ENCODE measurements around the gene ARL15.

Gene ARL15

DNA sequence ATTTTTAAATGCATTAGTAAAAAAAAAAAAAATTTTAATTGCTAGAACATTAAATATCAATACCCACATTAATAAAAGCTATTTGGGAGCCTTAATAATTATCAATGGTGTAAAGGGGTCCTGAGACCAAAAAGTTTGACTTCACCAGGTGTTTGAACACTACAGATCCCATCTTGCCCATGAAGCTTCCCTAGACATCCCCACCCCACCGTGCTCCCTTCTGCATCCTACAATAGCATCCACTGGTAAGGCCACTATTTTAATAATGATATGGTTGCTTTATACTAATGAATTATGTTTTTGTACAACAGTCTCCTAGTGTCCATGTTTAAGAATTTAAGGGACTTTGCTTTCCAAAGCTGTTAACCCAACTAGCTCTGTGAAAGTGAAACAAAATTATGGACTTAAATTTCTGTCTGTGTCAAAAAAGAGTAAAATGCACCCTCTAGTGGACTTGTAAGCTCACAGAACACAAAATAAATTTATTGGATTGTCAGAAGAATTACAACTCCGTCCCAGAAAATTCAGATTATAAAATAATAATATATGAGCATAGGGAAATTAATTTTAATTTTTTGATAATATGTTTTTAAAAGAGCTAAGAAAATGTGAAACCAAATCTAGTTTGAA, 76.0 kb downstream of the ARL15 start:
- FAIRE-seq = no peak
- TF ChIP-seq POLR2AphosphoS5 (IDR thresholded peaks at IDR 0.05; ENCODE audit: low read depth, low read length) (no peak), SPI1 (IDR thresholded peaks at IDR 0.05; ENCODE audit: low read depth, low read length) (no peak), POLR2A (IDR thresholded peaks at IDR 0.05; ENCODE audit: low read depth, low read length) (no peak), POU2F2 (IDR thresholded peaks at IDR 0.05; ENCODE audit: low read depth, low read length) (no peak), PAX5 (IDR thresholded peaks at IDR 0.05; ENCODE audit: insufficient read depth, low read length, severe bottlenecking) (no peak), TAF1 (IDR thresholded peaks at IDR 0.05; ENCODE audit: low read depth, low read length) (no peak)

DNA sequence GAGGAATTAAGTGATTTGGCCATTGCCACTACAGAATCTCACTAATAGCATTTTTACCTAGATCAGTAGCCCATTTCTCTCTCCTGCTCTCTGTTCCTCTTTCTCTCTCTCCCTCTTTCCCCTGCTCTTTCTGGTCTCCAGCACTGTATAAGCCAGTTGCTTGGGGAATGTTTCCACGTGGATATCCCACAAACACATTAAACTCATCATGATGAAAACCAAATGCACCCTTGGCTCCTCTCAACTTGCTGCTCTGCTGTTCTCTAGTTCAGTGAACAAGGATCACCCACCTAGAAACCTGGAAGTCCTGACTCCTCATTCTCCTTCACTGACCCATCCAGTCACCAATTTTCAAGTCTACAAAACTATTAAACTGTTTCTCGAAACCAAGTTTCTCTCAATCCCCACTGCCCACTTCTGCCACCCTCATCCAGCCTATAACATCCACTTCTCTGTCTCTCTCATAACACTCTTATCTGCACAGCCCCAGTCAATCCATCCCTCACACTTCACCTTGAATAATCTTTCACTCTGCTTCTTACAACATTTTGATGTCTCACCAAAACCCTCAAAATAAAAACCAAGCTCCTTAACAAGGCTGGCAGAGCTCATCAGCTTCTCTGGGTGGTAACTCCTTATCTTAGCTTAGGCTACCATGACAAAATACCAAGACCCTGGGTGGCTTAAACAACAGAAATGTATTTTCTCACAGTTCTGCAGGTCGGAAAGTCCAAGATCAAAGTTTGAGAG, 79.3 kb downstream of the ARL15 start:
- DNase-seq (ENCODE audit: insufficient read length, low spot score) (no peak), FAIRE-seq (no peak)
- TF ChIP-seq SPI1 (IDR thresholded peaks at IDR 0.05; ENCODE audit: low read depth, low read length) (peak; percentile 68), POLR2A (IDR thresholded peaks at IDR 0.05; ENCODE audit: low read depth, low read length) (no peak)

More for the DNA sequence above, 76.0 kb downstream of the ARL15 start:
- no peak for DNase-seq (ENCODE audit: insufficient read length, low spot score)

DNA sequence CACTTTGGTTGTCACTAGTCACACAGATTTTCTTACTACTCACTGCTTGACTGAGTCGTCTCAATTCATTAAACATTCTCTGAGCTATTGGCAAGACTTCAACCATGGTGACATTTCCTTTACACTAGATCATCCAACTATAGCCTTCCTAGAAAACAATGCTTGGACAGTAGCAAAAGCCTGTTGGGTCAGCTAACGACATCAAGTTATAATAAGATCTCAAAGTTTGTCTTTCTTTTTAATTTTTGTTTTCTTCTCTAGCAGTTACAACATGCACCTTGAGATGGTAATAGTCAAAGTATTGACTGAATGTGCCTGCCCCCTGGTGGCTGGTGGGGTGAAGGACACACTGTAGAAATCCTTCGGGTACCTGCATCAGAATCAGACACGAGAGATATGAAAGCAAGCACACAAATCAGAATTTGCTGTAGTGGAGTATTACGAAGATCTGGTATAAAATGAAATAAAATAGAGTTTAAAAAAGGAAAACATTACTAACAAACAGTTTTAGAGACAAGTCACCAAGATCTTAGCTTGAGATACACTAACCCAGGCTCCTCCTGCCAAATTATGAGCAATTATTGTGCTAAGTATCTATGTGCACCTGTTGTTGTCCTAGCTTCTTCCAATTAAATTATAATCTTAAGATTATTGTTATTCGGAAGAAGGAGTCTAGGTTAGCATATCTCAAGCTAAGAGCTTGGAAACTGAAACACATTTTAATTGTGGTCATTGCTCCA, 81.2 kb downstream of the ARL15 start:
- TF ChIP-seq TAF1 (IDR thresholded peaks at IDR 0.05; ENCODE audit: low read depth, low read length) (no peak), SPI1 (IDR thresholded peaks at IDR 0.05; ENCODE audit: low read depth, low read length) (no peak), POLR2A (IDR thresholded peaks at IDR 0.05; ENCODE audit: low read depth, low read length) (no peak), PAX5 (IDR thresholded peaks at IDR 0.05; ENCODE audit: insufficient read depth, low read length, severe bottlenecking) (no peak), POU2F2 (IDR thresholded peaks at IDR 0.05; ENCODE audit: low read depth, low read length) (no peak), POLR2AphosphoS5 (IDR thresholded peaks at IDR 0.05; ENCODE audit: low read depth, low read length) (no peak)
- peak; percentile 85 for FAIRE-seq
- DNase-seq (ENCODE audit: insufficient read length, low spot score) = peak; percentile 16

DNA sequence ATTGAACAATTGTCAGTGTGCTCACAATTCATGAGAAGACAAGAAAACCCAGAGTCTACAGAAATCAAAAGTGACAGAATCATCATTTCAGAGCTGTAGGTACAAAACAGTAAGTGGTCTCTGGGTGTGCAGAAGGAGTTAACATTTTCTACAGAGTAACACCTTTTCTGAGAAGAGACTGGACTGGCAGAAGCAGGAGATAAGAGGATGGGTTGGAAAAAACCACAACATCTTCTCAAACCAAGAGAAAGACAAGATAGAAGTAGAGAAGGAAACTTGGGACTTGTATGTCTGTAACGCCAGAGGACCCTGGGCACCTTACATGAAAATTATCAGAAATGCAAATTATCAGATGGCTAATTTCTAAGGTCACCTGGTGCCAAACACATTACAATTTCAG, 82.6 kb downstream of the ARL15 start:
- DNase-seq (ENCODE audit: insufficient read length, low spot score) (no peak), FAIRE-seq (no peak)
- no peak for TF ChIP-seq PAX5 (IDR thresholded peaks at IDR 0.05; ENCODE audit: insufficient read depth, low read length, severe bottlenecking)

DNA sequence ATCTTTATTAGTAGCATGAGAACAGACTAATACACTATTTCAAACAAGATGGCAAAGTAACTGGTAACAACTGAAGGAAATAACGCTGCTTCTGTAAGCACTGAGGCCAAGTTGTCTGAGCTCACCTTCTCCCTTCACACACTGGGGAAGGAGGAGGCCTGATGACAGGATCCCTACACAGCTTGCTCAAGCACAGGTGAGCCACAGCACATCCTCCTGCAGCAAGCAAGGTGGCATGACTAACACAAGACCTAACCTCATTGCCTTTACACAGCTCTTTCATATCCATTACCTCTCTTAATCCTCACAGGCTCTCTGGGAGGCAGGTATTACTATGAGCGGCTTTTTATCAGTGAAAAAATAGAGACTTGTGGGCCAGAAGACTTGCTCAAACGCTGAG, 83.3 kb downstream of the ARL15 start:
- TF ChIP-seq SPI1 (IDR thresholded peaks at IDR 0.05; ENCODE audit: low read depth, low read length) = no peak
- DNase-seq (ENCODE audit: insufficient read length, low spot score) (no peak), FAIRE-seq (no peak)

DNA sequence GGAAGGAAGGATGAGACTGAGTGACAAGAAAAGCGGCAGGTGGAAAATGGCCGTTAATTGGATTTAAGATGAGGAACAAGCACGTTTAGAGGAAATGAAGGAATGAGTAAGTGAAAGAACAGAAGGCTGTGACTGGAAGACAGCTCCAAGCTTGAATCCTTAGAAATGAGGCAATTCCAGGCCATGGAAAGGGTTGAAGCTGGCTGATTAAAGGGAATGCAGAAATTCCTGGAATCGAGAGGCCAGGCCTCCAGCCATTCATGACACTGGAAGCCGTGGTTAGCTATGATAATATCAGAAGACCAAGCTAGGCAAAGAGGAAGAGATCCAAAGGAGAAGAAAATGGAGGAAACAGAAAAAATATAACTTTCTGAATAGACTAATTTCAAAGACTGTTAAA, 84.2 kb downstream of the ARL15 start:
- TF ChIP-seq SPI1 (IDR thresholded peaks at IDR 0.05; ENCODE audit: low read depth, low read length) (no peak), POLR2AphosphoS5 (IDR thresholded peaks at IDR 0.05; ENCODE audit: low read depth, low read length) (no peak), POU2F2 (IDR thresholded peaks at IDR 0.05; ENCODE audit: low read depth, low read length) (no peak), TAF1 (IDR thresholded peaks at IDR 0.05; ENCODE audit: low read depth, low read length) (no peak), POLR2A (IDR thresholded peaks at IDR 0.05; ENCODE audit: low read depth, low read length) (no peak), PAX5 (IDR thresholded peaks at IDR 0.05; ENCODE audit: insufficient read depth, low read length, severe bottlenecking) (no peak)
- no peak for DNase-seq (ENCODE audit: insufficient read length, low spot score)
- no peak for FAIRE-seq

DNA sequence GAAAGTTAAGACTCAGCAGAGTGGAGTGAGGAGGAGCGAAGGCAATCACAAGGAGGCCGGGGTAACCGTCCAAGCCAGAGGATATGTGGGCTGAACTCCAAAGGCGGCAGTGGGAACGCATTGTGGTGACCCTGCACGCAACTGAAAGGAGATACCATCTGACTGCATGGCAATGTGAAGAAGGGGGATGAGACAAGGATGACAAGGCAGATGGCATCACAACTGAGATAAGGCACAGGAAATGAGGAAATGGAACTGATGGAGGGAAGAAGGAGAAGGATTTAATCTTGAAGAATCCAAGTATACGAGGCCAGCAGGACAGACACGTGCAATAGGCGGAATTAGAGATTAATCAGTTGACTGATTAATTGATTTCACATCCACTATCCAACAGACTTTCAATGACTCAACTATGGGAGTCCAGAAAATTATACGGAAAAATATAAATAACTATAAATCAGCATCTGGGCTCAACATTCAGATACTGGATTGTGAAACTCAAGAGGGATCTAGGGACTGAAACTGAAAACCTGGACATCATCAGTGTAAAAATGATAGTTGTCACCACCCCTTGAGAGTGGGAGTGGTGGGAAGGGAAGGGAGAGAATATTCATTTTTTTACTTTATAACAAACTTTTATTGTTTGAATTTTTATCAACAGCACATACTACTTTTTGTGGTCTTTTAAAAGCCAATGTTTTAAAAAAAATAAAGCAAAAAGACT, 86.1 kb downstream of the ARL15 start:
- DNase-seq (ENCODE audit: insufficient read length, low spot score) = no peak
- TF ChIP-seq SPI1 (IDR thresholded peaks at IDR 0.05; ENCODE audit: low read depth, low read length) (no peak), POU2F2 (IDR thresholded peaks at IDR 0.05; ENCODE audit: low read depth, low read length) (no peak), PAX5 (IDR thresholded peaks at IDR 0.05; ENCODE audit: insufficient read depth, low read length, severe bottlenecking) (no peak)
- FAIRE-seq = no peak

DNA sequence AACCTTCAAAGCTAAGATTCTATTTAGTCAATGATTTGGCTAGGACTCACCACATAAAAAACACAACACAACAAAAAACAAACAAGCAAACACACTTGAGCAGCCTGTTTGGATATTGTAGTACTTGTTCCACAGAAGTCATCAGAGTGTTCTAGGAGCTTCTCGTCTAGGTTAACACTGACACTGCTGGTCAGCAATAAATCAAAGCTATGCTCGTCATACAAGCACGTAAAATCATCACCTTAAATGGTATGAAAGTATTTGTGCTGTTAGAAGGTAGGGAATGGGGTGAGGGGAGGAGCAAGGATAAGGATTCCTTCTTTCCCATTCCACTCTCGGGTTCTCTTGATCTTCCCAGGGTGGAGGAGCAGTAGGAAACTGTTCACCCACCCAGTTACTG, 88.0 kb downstream of the ARL15 start:
- TF ChIP-seq PAX5 (IDR thresholded peaks at IDR 0.05; ENCODE audit: insufficient read depth, low read length, severe bottlenecking) = no peak
- TF ChIP-seq POU2F2 (IDR thresholded peaks at IDR 0.05; ENCODE audit: low read depth, low read length) = no peak
- TF ChIP-seq TAF1 (IDR thresholded peaks at IDR 0.05; ENCODE audit: low read depth, low read length) = no peak
- no peak for TF ChIP-seq POLR2A (IDR thresholded peaks at IDR 0.05; ENCODE audit: low read depth, low read length)
- no peak for TF ChIP-seq POLR2AphosphoS5 (IDR thresholded peaks at IDR 0.05; ENCODE audit: low read depth, low read length)
- no peak for TF ChIP-seq SPI1 (IDR thresholded peaks at IDR 0.05; ENCODE audit: low read depth, low read length)
- FAIRE-seq = no peak
- DNase-seq (ENCODE audit: insufficient read length, low spot score) = no peak

DNA sequence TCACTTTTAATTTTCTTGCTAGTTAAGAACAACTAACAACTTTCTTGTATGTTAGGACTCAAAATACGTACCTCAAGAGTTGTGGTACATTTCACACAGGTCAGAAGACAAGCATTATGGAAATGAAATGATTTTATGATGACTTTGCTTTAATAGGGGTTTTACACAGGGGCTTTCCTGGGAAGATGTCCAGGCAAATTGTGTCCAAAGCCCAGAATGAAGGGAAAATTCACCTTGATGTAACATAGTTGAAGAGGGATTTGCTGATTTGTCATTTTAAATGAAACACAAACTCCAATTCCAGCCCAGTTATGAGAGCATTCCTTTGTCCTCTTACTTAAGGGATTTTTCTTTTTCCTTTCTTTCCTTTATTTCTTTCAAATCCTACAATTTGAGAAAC, 89.2 kb downstream of the ARL15 start:
- TF ChIP-seq POLR2A (IDR thresholded peaks at IDR 0.05; ENCODE audit: low read depth, low read length) (no peak), POU2F2 (IDR thresholded peaks at IDR 0.05; ENCODE audit: low read depth, low read length) (no peak), SPI1 (IDR thresholded peaks at IDR 0.05; ENCODE audit: low read depth, low read length) (no peak), TAF1 (IDR thresholded peaks at IDR 0.05; ENCODE audit: low read depth, low read length) (no peak), POLR2AphosphoS5 (IDR thresholded peaks at IDR 0.05; ENCODE audit: low read depth, low read length) (no peak), PAX5 (IDR thresholded peaks at IDR 0.05; ENCODE audit: insufficient read depth, low read length, severe bottlenecking) (no peak)
- DNase-seq (ENCODE audit: insufficient read length, low spot score) = no peak
- no peak for FAIRE-seq

Data from GM12891 (cell line).